Gastrocnemius medialis (tissue), 4 donors: ENCODE measurements around the gene OR6S1.

Source experiments
- CTCF ChIP-seq, 5 experiments: fragments of 450-650 bp in 3 of 5; fragments of 200-600 bp in 2 of 5; sonication (generic) in 2 of 5; IDR thresholded peaks in 4 of 5; conservative IDR thresholded peaks in 1 of 5; 1 replicate in 4 of 5; 2 replicates in 1 of 5; pipeline ENCODE4 v1.5.1; 2016 to 2019; ENCODE audit warnings: antibody characterized with exemption in 5 of 5, mild to moderate bottlenecking in 3 of 5, moderate library complexity in 3 of 5
- POLR2A ChIP-seq, 2 donors: fragments of 450-650 bp; IDR thresholded peaks; one replicate each; pipeline ENCODE4 v1.6.1; 2017; ENCODE audit warnings: antibody characterized with exemption in 2 of 2, mild to moderate bottlenecking in 2 of 2, moderate library complexity in 2 of 2

DNA sequence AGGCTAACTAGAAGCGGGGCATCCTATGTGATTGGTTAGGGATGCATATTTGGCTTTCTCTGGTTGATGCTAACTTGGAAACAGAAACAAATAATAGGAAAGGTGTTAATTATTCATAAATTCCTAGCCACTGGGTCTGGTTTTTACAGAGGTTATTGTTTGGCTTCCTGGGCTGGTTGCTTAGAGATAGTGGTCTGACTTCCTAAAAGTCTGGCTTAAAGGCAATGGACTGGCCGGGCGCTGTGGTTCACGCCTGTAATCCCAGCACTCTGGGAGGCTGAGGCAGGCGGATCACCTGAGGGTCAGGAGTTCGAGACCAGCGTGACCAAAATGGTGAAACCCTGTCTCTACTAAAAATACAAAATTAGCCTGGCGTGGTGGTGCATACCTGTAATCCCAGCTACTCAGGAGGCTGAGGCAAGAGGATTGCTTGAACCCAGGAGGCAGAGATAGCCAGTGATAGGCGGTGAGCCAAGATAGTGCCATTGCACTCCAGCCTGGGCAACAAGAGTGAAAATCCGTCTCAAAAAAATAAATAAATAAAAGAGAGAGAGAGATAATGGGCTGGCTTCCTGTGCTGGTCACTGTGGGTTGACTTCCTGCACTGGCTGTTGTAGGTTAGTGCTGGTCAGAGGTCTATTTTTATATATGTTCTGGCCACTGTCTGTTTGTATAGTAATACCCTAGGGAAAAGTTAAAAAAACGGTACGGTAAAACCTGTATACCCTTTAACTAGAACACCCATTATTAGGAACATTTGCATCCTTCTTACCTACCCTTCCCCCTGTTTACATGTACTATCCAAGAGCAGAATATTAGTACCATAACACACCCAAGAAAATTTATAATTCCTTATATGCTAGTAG, 24.1 kb downstream of the OR6S1 start:
- TF ChIP-seq CTCF (IDR thresholded peaks at IDR 0.05 in 4 of 5, conservative IDR thresholded peaks at IDR 0.05 in 1 of 5), result no peak
- TF ChIP-seq POLR2A (IDR thresholded peaks at IDR 0.05), result no peak
